H9 (cell line): ENCODE data around the gene TADA2A. TPM values are rescaled to one million over a fixed set of nuclear protein-coding genes. Genes with fewer than 3 reads are reported as not detected.
A peak's percentile ranks its signal among the peaks of the same experiment; 100 is the strongest.

ENCODE experiments used
- DNase-seq: peaks from one replicate; pipeline ENCODE4 v3.0.0-alpha.2; 2017
- H2AFZ ChIP-seq: one replicate; pipeline ENCODE4 v1.6.1; 2013; ENCODE audit warnings: mild to moderate bottlenecking, low read length, control low read depth, moderate library complexity
- H2AK5ac ChIP-seq: 2 replicates; pipeline ENCODE4 v1.6.1; 2013; ENCODE audit warnings: low read length, control low read depth, mixed read lengths; ENCODE audit not compliant: insufficient read length
- H2BK120ac ChIP-seq: one replicate; pipeline ENCODE4 v1.6.1; 2013; ENCODE audit warnings: low read depth, mild to moderate bottlenecking, low read length, control low read depth, inconsistent platforms; ENCODE audit not compliant: poor library complexity, severe bottlenecking
- H2BK12ac ChIP-seq: 2 replicates; pipeline ENCODE4 v1.6.1; 2013; ENCODE audit warnings: low read length, control low read depth, mixed read lengths, low read depth; ENCODE audit not compliant: insufficient read length
- H2BK15ac ChIP-seq: 2 replicates; pipeline ENCODE4 v1.6.1; 2013; ENCODE audit warnings: low read depth, low read length, control low read depth
- H2BK20ac ChIP-seq: one replicate; pipeline ENCODE4 v1.6.1; 2013; ENCODE audit warnings: low read depth, mild to moderate bottlenecking, low read length, control low read depth, inconsistent platforms; ENCODE audit not compliant: poor library complexity, severe bottlenecking
- H2BK5ac ChIP-seq: 2 replicates; pipeline ENCODE4 v1.6.1; 2013; ENCODE audit warnings: low read length, control low read depth, mixed read lengths; ENCODE audit not compliant: insufficient read length
- H3K14ac ChIP-seq: 2 replicates; pipeline ENCODE4 v1.6.1; 2013; ENCODE audit warnings: low read length, control low read depth; ENCODE audit not compliant: insufficient read depth
- H3K18ac ChIP-seq: 2 replicates; pipeline ENCODE4 v1.6.1; 2013; ENCODE audit warnings: low read depth, mild to moderate bottlenecking, mixed read lengths, low read length, control low read depth; ENCODE audit not compliant: insufficient read length
- H3K23ac ChIP-seq: 2 replicates; pipeline ENCODE4 v1.6.1; 2013; ENCODE audit warnings: low read length, control low read depth, mixed read lengths, low read depth; ENCODE audit not compliant: insufficient read length
- H3K23me2 ChIP-seq: 2 replicates; pipeline ENCODE4 v1.6.1; 2013; ENCODE audit warnings: low read depth, mild to moderate bottlenecking, mixed read lengths, low read length, control low read depth; ENCODE audit not compliant: insufficient read length, poor library complexity, severe bottlenecking
- H3K27ac ChIP-seq: 2 replicates; pipeline ENCODE4 v1.5.1; 2013; ENCODE audit warnings: low read length, control low read depth, mixed read lengths, low read depth; ENCODE audit not compliant: insufficient read length
- H3K27me3 ChIP-seq: 2 replicates; pipeline ENCODE4 v1.6.1; 2013; ENCODE audit warnings: low read length, control low read depth, inconsistent platforms; ENCODE audit not compliant: insufficient read depth
- H3K4ac ChIP-seq: 2 replicates; pipeline ENCODE4 v1.6.1; 2013; ENCODE audit warnings: low read depth, mild to moderate bottlenecking, control low read depth, inconsistent platforms, low read length, moderate library complexity
- H3K4me1 ChIP-seq: 2 replicates; pipeline ENCODE4 v1.6.1; 2013; ENCODE audit warnings: low read length, control low read depth, inconsistent platforms; ENCODE audit not compliant: insufficient read depth
- H3K4me2 ChIP-seq: 2 replicates; pipeline ENCODE4 v1.6.1; 2013; ENCODE audit warnings: low read length, control low read depth, mixed read lengths; ENCODE audit not compliant: insufficient read length, insufficient read depth
- H3K56ac ChIP-seq: 2 replicates; pipeline ENCODE4 v1.6.1; 2013; ENCODE audit warnings: low read depth, mild to moderate bottlenecking, mixed read lengths, low read length, control low read depth; ENCODE audit not compliant: insufficient read length
- H3K79me1 ChIP-seq: 2 replicates; pipeline ENCODE4 v1.6.1; 2013; ENCODE audit warnings: low read depth, mild to moderate bottlenecking, moderate library complexity, low read length, control low read depth, inconsistent platforms; ENCODE audit not compliant: insufficient read depth, poor library complexity, severe bottlenecking
- H3K79me2 ChIP-seq: 2 replicates; pipeline ENCODE4 v1.6.1; 2013; ENCODE audit warnings: low read length, control low read depth, inconsistent platforms; ENCODE audit not compliant: insufficient read depth
- H3K9ac ChIP-seq: 2 replicates; pipeline ENCODE4 v1.6.1; 2013; ENCODE audit warnings: low read length, control low read depth, mixed read lengths; ENCODE audit not compliant: insufficient read length; ENCODE audit errors: extremely low read depth
- H3K9me3 ChIP-seq: one replicate; pipeline ENCODE4 v1.6.1; 2013; ENCODE audit warnings: low read depth, low read length, inconsistent platforms; ENCODE audit not compliant: control insufficient read depth
- H3T11ph ChIP-seq: one replicate; pipeline ENCODE4 v1.6.1; 2013; ENCODE audit warnings: mild to moderate bottlenecking, low read length, control low read depth, inconsistent platforms
- H4K20me1 ChIP-seq: one replicate; pipeline ENCODE4 v1.6.1; 2013; ENCODE audit not compliant: control insufficient read depth, insufficient read length, insufficient read depth
- H4K5ac ChIP-seq: 2 replicates; pipeline ENCODE4 v1.6.1; 2013; ENCODE audit warnings: low read depth, mild to moderate bottlenecking, mixed read lengths, low read length, control low read depth; ENCODE audit not compliant: insufficient read length
- H4K8ac ChIP-seq: replicated peaks from 2 replicates; pipeline ENCODE4 v1.6.1; 2013; ENCODE audit warnings: low read length, control low read depth, mixed read lengths, low read depth; ENCODE audit not compliant: insufficient read length
- H4K91ac ChIP-seq: 2 replicates; pipeline ENCODE4 v1.6.1; 2013; ENCODE audit warnings: low read depth, mild to moderate bottlenecking, moderate library complexity, mixed read lengths, low read length, control low read depth; ENCODE audit not compliant: insufficient read length
- H3K27ac Mint-ChIP-seq, 3 experiments: 2 replicates in 2 of 3; 3 replicates in 1 of 3; pipeline ENCODE4 v1.8.0; 2020 to 2021; ENCODE audit warnings: mixed read lengths in 3 of 3, mild to moderate bottlenecking in 1 of 3, moderate library complexity in 1 of 3
- H3K27me3 Mint-ChIP-seq: 2 replicates; pipeline ENCODE4 v1.8.0; 2021; ENCODE audit warnings: low read depth, mild to moderate bottlenecking, moderate library complexity, mixed read lengths
- H3K36me3 Mint-ChIP-seq, 3 experiments: 2 replicates in 2 of 3; 3 replicates in 1 of 3; pipeline ENCODE4 v1.8.0; 2020 to 2021; ENCODE audit warnings: low read depth in 3 of 3, mixed read lengths in 3 of 3; ENCODE audit not compliant: insufficient read depth in 1 of 3
- H3K4me1 Mint-ChIP-seq, 2 experiments: 2 replicates each; pipeline ENCODE4 v1.8.0; 2020; ENCODE audit warnings: mixed read lengths in 2 of 2
- H3K4me3 Mint-ChIP-seq, 2 experiments: 2 replicates in 1 of 2; 3 replicates in 1 of 2; pipeline ENCODE4 v1.8.0; 2020 to 2021; ENCODE audit warnings: mild to moderate bottlenecking in 2 of 2, mixed read lengths in 2 of 2, moderate library complexity in 1 of 2
- H3K9me3 Mint-ChIP-seq, 2 experiments: 2 replicates in 1 of 2; 3 replicates in 1 of 2; pipeline ENCODE4 v1.8.0; 2020; ENCODE audit warnings: mild to moderate bottlenecking in 2 of 2, mixed read lengths in 2 of 2, moderate library complexity in 1 of 2
- WGBS: extraction: QIAGEN DNeasy Blood & Tissue Kit; methylation state at CpG from one replicate; pipeline ENCODE4 v1.1.7; 2013; ENCODE audit warnings: missing lambda C conversion rate, low lambda C conversion rate, mixed read lengths; ENCODE audit not compliant: insufficient read length; ENCODE audit errors: extremely low coverage; 5-methylcytosine and 5-hydroxymethylcytosine counted together
- total RNA-seq: library from RNA; stranded (reverse); gene quantifications from 2 replicates; pipeline ENCODE4 v1.2.1, GENCODE V29; 2021
- TF ChIP-seq, protein P1 (sequence below): fragments of 200-600 bp; sonication (generic); conservative IDR thresholded peaks from 3 replicates; pipeline ENCODE4 v1.8.0; 2021; ENCODE audit warnings: antibody characterized with exemption, mild to moderate bottlenecking

TADA2A gene
- total RNA-seq, 1 experiment from 2014 or later: 20.9 TPM

DNA sequence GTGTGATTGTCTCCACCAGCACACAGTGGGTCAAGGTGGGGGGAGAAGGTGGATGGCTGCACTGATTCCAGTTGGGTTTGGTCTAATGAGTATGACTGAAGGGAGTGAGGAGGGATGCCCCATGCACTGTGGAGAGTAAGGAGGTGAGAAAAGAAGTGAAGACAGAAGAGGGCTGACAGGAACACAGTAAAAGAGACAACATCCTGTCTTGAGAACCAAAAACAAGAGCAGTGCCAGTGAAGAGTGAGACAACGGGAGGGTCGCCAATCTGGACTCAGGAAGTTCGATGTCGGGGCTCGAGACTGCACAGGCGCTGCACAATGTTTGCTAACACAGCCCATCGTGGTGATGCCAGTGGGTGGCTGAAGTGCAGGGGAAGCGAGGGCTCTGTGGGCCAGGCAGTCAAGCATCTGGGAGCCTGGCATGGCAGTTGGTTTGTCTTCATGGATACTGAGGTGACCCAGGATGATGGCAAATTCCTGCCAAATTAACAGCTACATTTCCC lies 117.1 kb downstream of the TADA2A start:
- no peak overlapping the region for H3K4me3 Mint-ChIP-seq
- H3K79me2 ChIP-seq: no peaks in the 10 kb centered on the region
- H2AFZ ChIP-seq: no peak overlapping the region
- H3K27me3 Mint-ChIP-seq: no peaks in the 10 kb centered on the region
- no peaks in the 10 kb centered on the region for H3K27me3 ChIP-seq
- no peak for DNase-seq
- H3T11ph ChIP-seq: no peak overlapping the region
- TF ChIP-seq, protein P1, sequence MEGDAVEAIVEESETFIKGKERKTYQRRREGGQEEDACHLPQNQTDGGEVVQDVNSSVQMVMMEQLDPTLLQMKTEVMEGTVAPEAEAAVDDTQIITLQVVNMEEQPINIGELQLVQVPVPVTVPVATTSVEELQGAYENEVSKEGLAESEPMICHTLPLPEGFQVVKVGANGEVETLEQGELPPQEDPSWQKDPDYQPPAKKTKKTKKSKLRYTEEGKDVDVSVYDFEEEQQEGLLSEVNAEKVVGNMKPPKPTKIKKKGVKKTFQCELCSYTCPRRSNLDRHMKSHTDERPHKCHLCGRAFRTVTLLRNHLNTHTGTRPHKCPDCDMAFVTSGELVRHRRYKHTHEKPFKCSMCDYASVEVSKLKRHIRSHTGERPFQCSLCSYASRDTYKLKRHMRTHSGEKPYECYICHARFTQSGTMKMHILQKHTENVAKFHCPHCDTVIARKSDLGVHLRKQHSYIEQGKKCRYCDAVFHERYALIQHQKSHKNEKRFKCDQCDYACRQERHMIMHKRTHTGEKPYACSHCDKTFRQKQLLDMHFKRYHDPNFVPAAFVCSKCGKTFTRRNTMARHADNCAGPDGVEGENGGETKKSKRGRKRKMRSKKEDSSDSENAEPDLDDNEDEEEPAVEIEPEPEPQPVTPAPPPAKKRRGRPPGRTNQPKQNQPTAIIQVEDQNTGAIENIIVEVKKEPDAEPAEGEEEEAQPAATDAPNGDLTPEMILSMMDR: no peak
- H2BK20ac ChIP-seq: no peak overlapping the region
- no peaks in the 10 kb centered on the region for H3K79me1 ChIP-seq
- no peak overlapping the region for H3K27ac ChIP-seq
- no peaks in the 10 kb centered on the region for H4K20me1 ChIP-seq
- no peak overlapping the region for H4K91ac ChIP-seq
- H3K36me3 Mint-ChIP-seq: peaks cover 2 to 26% (median 20%) of the 10 kb centered on the region in 3 experiments; a peak in 6 of 7 replicates
- no peak overlapping the region for H3K9ac ChIP-seq
- no peaks in the 10 kb centered on the region for H3K4me1 Mint-ChIP-seq
- H3K14ac ChIP-seq: no peak overlapping the region; the same call in 1 of the 2 replicates
- H2AK5ac ChIP-seq: no peak overlapping the region
- H3K23ac ChIP-seq: no peak overlapping the region
- H3K18ac ChIP-seq: no peak overlapping the region
- no peak overlapping the region for H3K56ac ChIP-seq
- no peak overlapping the region for H2BK120ac ChIP-seq
- H3K9me3 Mint-ChIP-seq: no peaks in the 10 kb centered on the region
- H3K4me1 ChIP-seq: no peaks in the 10 kb centered on the region
- no peak overlapping the region for H3K4me2 ChIP-seq
- no peak overlapping the region for H3K4ac ChIP-seq
- WGBS: no CpG with 5 or more reads among the region's 8 CpGs
- no peak overlapping the region for H2BK5ac ChIP-seq
- H2BK15ac ChIP-seq: no peak overlapping the region
- no peak overlapping the region for H2BK12ac ChIP-seq
- H3K27ac Mint-ChIP-seq: peak overlapping the region in 1 of 3 experiments; percentile 19; a peak in 2 of 7 replicates
- H4K5ac ChIP-seq: no peak overlapping the region
- no peaks in the 10 kb centered on the region for H3K9me3 ChIP-seq
- no peak overlapping the region for H4K8ac ChIP-seq
- no peaks in the 10 kb centered on the region for H3K23me2 ChIP-seq
